Measurements from ENCODE around the gene PHETA2.
"Not testable (repeated sequence)": the region's sequence is repeated elsewhere in the genome, so short reads cannot be mapped to it uniquely, and the experiment has no call there.

Gene PHETA2

DNA sequence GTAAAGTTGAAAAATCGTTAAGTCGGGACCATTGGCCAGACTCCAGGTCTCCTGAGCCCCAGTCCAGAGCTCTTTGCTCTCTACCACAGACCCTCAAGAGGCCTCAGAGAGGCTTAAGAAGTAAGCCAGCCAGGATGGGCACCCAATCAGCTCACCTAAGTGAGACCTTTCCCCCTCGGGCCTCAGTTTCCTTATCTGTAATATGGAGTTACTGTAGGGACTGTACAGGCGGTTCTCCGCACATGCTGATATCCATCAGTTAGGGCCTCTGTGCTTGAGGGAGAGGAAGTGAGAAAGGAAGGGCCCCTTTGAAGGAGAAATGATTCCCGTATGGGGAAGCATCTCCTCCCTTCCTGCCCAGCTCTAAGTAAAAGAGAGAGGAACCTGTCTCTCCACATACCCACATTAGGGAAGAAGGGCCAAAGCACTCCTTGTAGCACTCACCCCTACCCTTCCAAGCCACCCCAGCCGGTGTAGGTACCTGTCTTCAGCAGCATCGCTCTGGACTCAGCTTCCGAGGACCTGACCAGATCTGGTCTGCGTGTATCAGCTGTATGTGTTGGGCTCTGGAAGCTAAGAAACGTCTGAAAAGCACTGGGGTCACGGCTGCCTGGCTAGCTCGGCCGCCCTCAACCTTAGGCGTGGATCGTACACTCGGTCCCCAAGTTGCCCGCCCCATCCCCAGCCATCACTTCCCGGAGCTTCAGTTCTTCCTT is 4.1 kb upstream of the PHETA2 start:
- DNase-seq (ENCODE audit: low read depth in 2 of 2) = no peak

GRCh38 chr22:42070517-42071422 is 3.3 kb upstream of the PHETA2 start, which contains the start of gene NAGA:
Gene NAGA, minus strand, starts transcription at chr22:42070812. Its CDS starts 515 bp downstream, at chr22:42070297.
- peak; percentile 80 to 93 for DNase-seq (ENCODE audit: low read depth in 2 of 2)

- not testable (repeated sequence) for DNase-seq (ENCODE audit: low read depth in 2 of 2)
Measured at GRCh38 chr22:42071508-42071907, 2.5 kb upstream of the PHETA2 start.

DNA sequence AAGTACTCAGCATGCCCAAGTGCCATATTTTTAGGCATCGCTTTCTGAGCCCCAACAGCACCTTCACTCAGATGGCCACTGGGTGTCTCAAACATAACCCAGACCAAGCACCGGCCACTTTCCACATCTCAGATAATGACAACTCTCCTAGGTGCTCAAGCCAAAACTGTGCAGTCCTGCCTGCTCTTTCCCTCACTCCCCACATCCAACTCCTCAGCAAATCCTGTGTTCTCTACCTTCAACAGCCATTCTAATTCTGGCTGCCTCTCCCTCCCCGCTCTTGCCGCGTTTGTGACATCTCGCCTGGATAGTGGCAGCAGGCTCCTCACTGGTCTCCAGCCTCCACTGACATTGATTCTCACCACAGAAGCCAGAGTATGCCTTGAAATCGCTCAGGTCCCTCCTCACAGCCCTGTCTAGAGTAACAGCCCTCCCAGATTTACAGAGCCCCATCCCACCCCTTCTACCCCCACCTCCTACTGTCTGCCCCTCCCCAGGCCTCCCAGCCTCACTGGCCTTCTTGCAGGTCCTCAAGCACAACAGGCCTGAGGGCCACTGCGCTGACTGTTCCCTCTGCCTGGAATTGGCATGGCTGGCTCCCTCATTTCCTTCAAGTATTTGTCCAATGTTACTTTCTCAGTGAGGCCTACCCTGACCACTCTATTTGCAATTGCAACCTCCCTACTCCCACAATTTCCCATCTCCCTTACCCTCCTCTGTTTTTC is 1.3 kb upstream of the PHETA2 start:
- no peak for DNase-seq (ENCODE audit: low read depth in 2 of 2)

GRCh38 chr22:42073621-42074041 is 417 bp upstream of the PHETA2 start:
- no peak for DNase-seq (ENCODE audit: low read depth in 2 of 2)

DNA sequence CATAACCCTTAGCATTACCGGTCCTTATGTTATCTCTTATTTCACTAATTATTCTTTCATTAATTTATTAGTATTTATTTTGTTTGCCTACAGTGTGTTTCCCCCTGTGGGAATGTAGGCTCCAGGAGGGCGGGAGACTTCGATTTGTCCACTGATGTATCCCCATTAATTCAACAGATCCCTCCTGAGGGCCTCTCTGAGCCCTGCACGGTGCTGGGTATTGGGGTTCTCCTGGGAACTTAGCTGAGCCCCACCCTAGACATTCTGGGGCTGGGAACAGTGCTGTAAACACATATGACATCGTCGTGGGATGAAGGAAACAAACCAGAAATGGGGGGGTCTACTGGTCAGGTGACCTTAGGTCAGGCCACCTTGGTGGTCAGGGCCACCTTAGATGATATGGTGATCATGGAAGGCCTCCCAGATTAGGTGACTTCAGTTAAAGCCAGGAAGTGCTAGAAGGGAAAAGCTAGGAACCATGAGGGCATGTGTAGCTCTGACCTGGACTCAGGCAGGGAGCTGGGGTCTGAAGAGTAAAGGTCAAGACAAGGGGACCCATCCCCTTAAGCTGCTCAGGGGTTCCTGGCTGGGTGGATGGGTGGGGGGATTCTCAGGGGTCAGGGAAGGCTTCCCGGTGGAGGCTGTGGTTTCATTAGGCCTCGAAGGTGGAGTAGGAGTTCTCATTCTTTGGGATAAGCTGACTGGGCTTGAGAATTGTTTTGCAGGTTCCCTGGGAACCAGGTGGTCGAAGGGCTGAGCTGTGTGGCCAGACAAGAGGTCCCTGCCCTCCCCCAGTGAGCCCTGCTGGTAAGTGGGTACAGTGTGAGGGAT is 1.0 kb downstream of the PHETA2 start:
- no peak for DNase-seq (ENCODE audit: low read depth in 2 of 2)

DNA sequence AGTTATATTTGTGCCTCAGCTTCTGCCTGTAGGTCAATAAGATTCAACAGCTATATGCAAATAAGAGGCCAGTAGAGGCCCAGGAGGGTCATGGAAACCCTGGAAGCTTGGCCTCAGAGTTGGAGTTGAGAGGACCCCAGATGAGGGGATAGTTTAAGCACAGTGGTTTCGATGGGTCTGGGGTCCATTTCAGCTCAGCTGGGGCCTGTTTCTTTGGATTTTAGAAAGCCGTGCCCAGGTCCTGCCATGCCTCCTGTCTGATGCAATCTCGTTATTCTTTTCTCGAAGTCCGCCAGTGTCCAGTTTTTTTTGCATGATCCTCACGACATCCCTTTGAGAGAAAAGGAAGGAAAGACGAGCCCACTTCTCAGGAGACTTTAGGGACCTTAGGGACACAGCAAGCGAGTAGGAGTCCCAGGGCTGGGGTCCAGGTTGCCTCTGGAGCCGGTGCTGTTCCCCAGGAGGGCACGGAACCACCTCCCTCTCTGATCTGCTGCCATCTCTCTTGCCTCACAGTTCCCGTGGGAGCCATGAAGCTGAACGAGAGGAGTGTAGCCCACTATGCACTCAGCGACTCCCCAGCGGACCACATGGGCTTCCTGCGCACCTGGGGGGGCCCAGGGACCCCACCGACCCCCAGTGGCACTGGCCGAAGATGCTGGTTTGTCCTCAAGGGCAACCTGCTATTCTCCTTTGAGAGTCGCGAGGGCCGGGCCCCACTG is 2.9 kb downstream of the PHETA2 start:
- no peak for DNase-seq (ENCODE audit: low read depth in 2 of 2)

DNA sequence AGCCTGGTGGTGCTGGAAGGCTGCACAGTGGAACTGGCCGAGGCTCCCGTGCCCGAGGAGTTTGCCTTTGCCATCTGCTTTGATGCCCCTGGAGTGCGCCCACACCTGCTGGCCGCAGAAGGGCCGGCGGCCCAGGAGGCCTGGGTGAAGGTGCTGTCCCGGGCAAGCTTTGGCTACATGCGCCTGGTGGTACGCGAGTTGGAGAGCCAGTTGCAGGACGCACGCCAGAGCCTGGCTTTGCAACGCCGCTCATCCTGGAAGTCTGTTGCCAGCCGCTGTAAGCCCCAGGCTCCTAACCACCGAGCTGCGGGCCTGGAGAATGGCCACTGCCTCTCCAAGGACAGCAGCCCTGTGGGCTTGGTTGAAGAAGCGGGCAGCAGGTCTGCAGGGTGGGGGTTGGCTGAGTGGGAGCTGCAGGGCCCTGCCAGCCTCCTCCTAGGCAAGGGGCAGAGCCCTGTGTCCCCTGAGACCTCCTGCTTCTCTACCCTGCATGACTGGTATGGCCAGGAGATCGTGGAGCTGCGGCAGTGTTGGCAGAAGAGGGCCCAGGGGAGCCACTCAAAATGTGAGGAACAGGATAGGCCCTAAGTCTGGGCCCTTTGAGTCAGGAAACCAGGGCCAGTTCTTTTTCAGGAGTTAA is 3.6 kb downstream of the PHETA2 start:
- DNase-seq (ENCODE audit: low read depth in 2 of 2) = no peak

- no peak for DNase-seq (ENCODE audit: low read depth in 2 of 2)
Measured at GRCh38 chr22:42078469-42079318, 4.6 kb downstream of the PHETA2 start.

GRCh38 chr22:42079319-42080251 is 5.5 kb downstream of the PHETA2 start, which contains the start of gene SMDT1:
Gene SMDT1, plus strand, starts transcription at chr22:42079700. Its CDS starts 69 bp downstream, at chr22:42079769.
- peak; percentile 96 to 98 for DNase-seq (ENCODE audit: low read depth in 2 of 2)

- DNase-seq (ENCODE audit: low read depth in 2 of 2) = no peak
Measured at GRCh38 chr22:42080287-42080686, 6.2 kb downstream of the PHETA2 start.

GRCh38 chr22:42083119-42083518 is 9.1 kb downstream of the PHETA2 start:
- DNase-seq (ENCODE audit: low read depth in 2 of 2) = no peak

DNA sequence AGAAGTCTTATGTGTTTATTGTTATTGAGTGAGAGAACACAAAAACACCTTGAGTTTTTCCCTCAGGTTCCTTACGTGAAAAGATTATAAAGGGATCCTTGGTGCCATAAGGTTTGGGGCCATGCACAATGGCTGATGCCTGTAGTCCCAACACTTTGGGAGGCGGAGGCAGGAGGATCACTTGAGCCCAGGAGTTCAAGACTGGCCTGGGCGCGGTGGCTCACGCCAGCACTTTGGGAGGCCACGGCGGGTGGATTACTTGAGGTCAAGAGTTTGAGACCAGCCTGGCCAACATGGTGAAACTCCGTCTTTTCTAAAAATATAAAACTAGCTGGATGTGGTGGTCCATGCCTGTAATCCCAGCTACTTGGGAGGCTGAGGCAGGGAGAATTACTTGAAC is 10.8 kb downstream of the PHETA2 start:
- no peak for DNase-seq (ENCODE audit: low read depth in 2 of 2)

- DNase-seq (ENCODE audit: low read depth in 2 of 2) = no peak
Measured at GRCh38 chr22:42086051-42086450, 12.0 kb downstream of the PHETA2 start.

DNA sequence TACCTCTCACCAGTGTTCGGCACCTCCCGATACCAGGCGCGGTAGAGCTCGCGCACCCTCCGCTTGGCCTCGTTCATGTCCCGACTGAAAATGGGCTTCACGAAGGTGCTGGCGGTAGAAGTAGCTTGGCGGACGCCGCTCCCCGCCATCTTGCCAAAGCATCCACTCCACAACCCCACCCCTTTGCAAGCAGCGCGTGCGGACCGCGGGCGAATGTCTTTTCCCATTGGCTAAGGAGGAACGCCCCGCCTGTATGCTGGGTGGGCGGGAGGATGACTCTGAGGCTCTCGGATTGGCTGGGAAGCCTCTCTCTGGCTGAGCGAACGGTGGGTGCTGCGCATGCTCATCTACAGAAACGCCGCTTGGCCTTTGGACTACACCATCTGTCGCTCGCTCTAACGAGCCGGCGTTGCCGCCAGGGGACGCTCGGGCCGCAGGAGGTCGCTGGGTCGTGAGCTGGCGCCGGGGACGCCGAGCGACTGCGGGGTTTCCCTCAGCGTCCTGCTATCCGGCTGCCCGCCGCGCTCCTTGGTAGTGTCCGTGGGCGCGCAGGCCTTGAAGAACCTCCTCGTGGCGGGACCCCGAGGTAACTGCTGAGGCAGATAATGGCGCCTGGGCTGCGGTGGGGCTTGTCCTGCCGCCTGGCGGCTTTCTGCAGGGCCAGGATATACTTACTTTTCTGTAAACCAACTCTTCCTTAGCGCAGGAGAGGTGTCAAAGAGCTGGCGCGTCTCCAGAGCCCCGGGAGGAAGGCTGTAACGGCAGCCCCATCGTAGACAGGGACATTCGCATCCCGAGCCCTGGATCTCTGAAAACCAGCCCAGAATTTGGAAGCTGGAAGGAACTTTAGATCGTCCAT is 16.8 kb downstream of the PHETA2 start, which contains the start of gene NDUFA6:
Gene NDUFA6, minus strand, starts transcription at position 177 of the 859 bp plus-strand sequence. Its CDS starts 28 bp downstream, at position 149.
- peak; percentile 95 to 96 for DNase-seq (ENCODE audit: low read depth in 2 of 2)

GRCh38 chr22:42091455-42091782 is 17.4 kb downstream of the PHETA2 start:
- no peak for DNase-seq (ENCODE audit: low read depth in 2 of 2)

- DNase-seq (ENCODE audit: low read depth in 2 of 2) = no peak
Measured at GRCh38 chr22:42101199-42101598, 27.2 kb downstream of the PHETA2 start.
